ENCODE measurements around the gene HRH3.

DNA sequence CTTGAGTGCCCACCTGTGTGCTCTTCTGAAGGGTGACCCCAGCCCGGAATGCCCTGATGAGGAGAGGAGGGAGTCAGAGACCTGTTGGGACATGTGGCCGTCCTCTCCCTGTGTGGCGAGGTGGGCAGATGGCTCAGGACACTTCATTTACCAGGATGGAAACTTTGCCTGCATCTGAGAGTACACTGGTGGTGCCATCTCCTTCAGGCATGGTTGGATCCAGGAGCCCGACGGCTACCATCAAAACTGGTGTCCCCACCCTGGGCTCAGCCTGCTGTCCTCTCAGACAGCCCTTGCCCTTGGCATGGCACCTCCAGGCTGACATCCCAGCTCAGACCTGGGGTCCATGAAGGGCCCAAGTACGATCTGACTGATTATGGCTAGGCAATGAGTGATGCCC is 11.2 kb upstream of the HRH3 start:
- TF ChIP-seq, protein P1, sequence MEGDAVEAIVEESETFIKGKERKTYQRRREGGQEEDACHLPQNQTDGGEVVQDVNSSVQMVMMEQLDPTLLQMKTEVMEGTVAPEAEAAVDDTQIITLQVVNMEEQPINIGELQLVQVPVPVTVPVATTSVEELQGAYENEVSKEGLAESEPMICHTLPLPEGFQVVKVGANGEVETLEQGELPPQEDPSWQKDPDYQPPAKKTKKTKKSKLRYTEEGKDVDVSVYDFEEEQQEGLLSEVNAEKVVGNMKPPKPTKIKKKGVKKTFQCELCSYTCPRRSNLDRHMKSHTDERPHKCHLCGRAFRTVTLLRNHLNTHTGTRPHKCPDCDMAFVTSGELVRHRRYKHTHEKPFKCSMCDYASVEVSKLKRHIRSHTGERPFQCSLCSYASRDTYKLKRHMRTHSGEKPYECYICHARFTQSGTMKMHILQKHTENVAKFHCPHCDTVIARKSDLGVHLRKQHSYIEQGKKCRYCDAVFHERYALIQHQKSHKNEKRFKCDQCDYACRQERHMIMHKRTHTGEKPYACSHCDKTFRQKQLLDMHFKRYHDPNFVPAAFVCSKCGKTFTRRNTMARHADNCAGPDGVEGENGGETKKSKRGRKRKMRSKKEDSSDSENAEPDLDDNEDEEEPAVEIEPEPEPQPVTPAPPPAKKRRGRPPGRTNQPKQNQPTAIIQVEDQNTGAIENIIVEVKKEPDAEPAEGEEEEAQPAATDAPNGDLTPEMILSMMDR (IDR thresholded peaks at IDR 0.05), result no peak
- TF ChIP-seq POLR2A (IDR thresholded peaks at IDR 0.05), result no peak
